Endodermal cell (in vitro differentiated cells): Measurements from ENCODE around the gene ARHGAP26. TPM values are rescaled to one million over a fixed set of nuclear protein-coding genes. Genes with fewer than 3 reads are reported as not detected.
A peak's percentile ranks its signal among the peaks of the same experiment; 100 is the strongest.

ENCODE experiments used
- DNase-seq: peaks from one replicate; pipeline ENCODE4 v3.0.0-alpha.2; 2017
- H3K27ac ChIP-seq: 2 replicates; pipeline ENCODE4 v1.5.1; 2013; ENCODE audit warnings: mild to moderate bottlenecking, low read depth, low read length, moderate library complexity
- H3K27me3 ChIP-seq: 2 replicates; pipeline ENCODE4 v1.6.1; 2013; ENCODE audit warnings: mild to moderate bottlenecking, low read length, moderate library complexity; ENCODE audit not compliant: insufficient read depth, control insufficient read depth, poor library complexity, severe bottlenecking
- H3K36me3 ChIP-seq: 2 replicates; pipeline ENCODE4 v1.7.0; 2013; ENCODE audit warnings: mild to moderate bottlenecking, low read length, moderate library complexity; ENCODE audit not compliant: control insufficient read depth, insufficient read depth
- H3K4me1 ChIP-seq: one replicate; pipeline ENCODE4 v1.7.0; 2013; ENCODE audit warnings: low read length; ENCODE audit not compliant: control insufficient read depth, insufficient read depth
- H3K4me3 ChIP-seq: 2 replicates; pipeline ENCODE4 v1.5.1; 2013; ENCODE audit warnings: mild to moderate bottlenecking, low read length, moderate library complexity
- H3K9ac ChIP-seq: 2 replicates; pipeline ENCODE4 v1.6.1; 2013; ENCODE audit warnings: mild to moderate bottlenecking, low read length, moderate library complexity; ENCODE audit not compliant: poor library complexity, severe bottlenecking; ENCODE audit errors: extremely low read depth
- H3K9me3 ChIP-seq: 2 replicates; pipeline ENCODE4 v1.6.1; 2013; ENCODE audit warnings: mild to moderate bottlenecking, low read length, moderate library complexity; ENCODE audit not compliant: control insufficient read depth
- H3K27ac Mint-ChIP-seq: 2 replicates; pipeline ENCODE4 v1.8.0; 2020; ENCODE audit warnings: mixed read lengths
- H3K27me3 Mint-ChIP-seq: 2 replicates; pipeline ENCODE4 v1.8.0; 2021; ENCODE audit warnings: mild to moderate bottlenecking, mixed read lengths; ENCODE audit not compliant: insufficient read depth
- H3K36me3 Mint-ChIP-seq: 2 replicates; pipeline ENCODE4 v1.8.0; 2020; ENCODE audit warnings: low read depth, mixed read lengths
- H3K4me1 Mint-ChIP-seq: 2 replicates; pipeline ENCODE4 v1.8.0; 2020; ENCODE audit warnings: mixed read lengths
- H3K4me3 Mint-ChIP-seq: 2 replicates; pipeline ENCODE4 v1.8.0; 2020; ENCODE audit warnings: mild to moderate bottlenecking, moderate library complexity, mixed read lengths
- H3K9me3 Mint-ChIP-seq: 2 replicates; pipeline ENCODE4 v1.8.0; 2020; ENCODE audit warnings: mild to moderate bottlenecking, mixed read lengths
- CTCF ChIP-seq: fragments of 200-600 bp; sonication (generic); conservative IDR thresholded peaks from 2 replicates; pipeline ENCODE4 v1.5.0; 2021; ENCODE audit warnings: antibody characterized with exemption, mild to moderate bottlenecking
- WGBS, 2 experiments: methylation state at CpG; one replicate each; pipeline versions ENCODE4 v1.1.5 to v1.1.7; 2013; ENCODE audit warnings: missing lambda C conversion rate in 2 of 2, mixed read lengths in 1 of 2; ENCODE audit not compliant: insufficient coverage in 1 of 2, insufficient read length in 1 of 2; 5-methylcytosine and 5-hydroxymethylcytosine counted together
- total RNA-seq, 2 donors: library from RNA; stranded (reverse); fragmentation: NEBNext Ultra II Directional in 1 of 2; extraction: Animal tissue kit (Norgen Biotek cat#: 25700) in 1 of 2; gene quantifications; 2 replicates in 1 of 2; 3 replicates in 1 of 2; pipeline ENCODE4 v1.2.1, GENCODE V29; 2021

The ARHGAP26 gene
- total RNA-seq, 2 donors from 2014 or later: 49.2 to 60.5 TPM

GRCh38 chr5:142771666-142772065 is 1.5 kb downstream of the ARHGAP26 start:
- H3K27ac Mint-ChIP-seq: no peak overlapping the region
- no peaks in the 10 kb centered on the region for H3K36me3 Mint-ChIP-seq
- H3K4me1 Mint-ChIP-seq: peaks cover 20% of the 10 kb centered on the region

GRCh38 chr5:142772446-142773293 is 2.5 kb downstream of the ARHGAP26 start:
- no peak overlapping the region for H3K4me3 ChIP-seq
- no peaks in the 10 kb centered on the region for H3K36me3 Mint-ChIP-seq

More at GRCh38 chr5:142771666-142772065, 1.5 kb downstream of the ARHGAP26 start:
- H3K4me3 ChIP-seq: peak overlapping the region; percentile 97
- H3K4me1 ChIP-seq: peaks cover 6% of the 10 kb centered on the region
- no peaks in the 10 kb centered on the region for H3K9me3 Mint-ChIP-seq
- WGBS, 2 experiments: 32 to 34% methylated on average over 3 to 5 of the region's 5 CpGs
- H3K27me3 ChIP-seq: peaks cover 14% of the 10 kb centered on the region
- no peaks in the 10 kb centered on the region for H3K9me3 ChIP-seq
- no peak for TF ChIP-seq CTCF
- H3K36me3 ChIP-seq: no peaks in the 10 kb centered on the region
- peak overlapping the region; percentile 51 for H3K9ac ChIP-seq
- no peak overlapping the region for H3K27ac ChIP-seq
- H3K27me3 Mint-ChIP-seq: peaks cover 16% of the 10 kb centered on the region
- H3K4me3 Mint-ChIP-seq: peak overlapping the region; percentile 92
- no peak for DNase-seq

GRCh38 chr5:142777099-142777498 is 6.9 kb downstream of the ARHGAP26 start:
- DNase-seq: no peak
- H3K36me3 ChIP-seq: no peaks in the 10 kb centered on the region
- no peaks in the 10 kb centered on the region for H3K9me3 Mint-ChIP-seq
- WGBS, 2 experiments: 94 to 95% methylated on average over 2 of the region's 2 CpGs
- no peak overlapping the region for H3K27ac Mint-ChIP-seq
- peaks cover 7% of the 10 kb centered on the region for H3K27me3 Mint-ChIP-seq
- H3K4me1 Mint-ChIP-seq: peaks cover 29% of the 10 kb centered on the region
- peaks cover 7% of the 10 kb centered on the region for H3K4me1 ChIP-seq
- no peak overlapping the region for H3K4me3 ChIP-seq
- H3K9me3 ChIP-seq: no peaks in the 10 kb centered on the region
- H3K27me3 ChIP-seq: peaks cover 5% of the 10 kb centered on the region
- TF ChIP-seq CTCF: no peak
- H3K36me3 Mint-ChIP-seq: no peaks in the 10 kb centered on the region
- H3K27ac ChIP-seq: no peak overlapping the region
- H3K9ac ChIP-seq: no peak overlapping the region
- H3K4me3 Mint-ChIP-seq: no peak overlapping the region

More at GRCh38 chr5:142772446-142773293, 2.5 kb downstream of the ARHGAP26 start:
- Mint-ChIP-seq H3K4me3 (peak overlapping the region; percentile 92), H3K27me3 (peaks cover 16% of the 10 kb centered on the region), H3K27ac (no peak overlapping the region), H3K4me1 (peaks cover 20% of the 10 kb centered on the region), H3K9me3 (no peaks in the 10 kb centered on the region)
- Histone ChIP-seq H3K4me1 (peaks cover 6% of the 10 kb centered on the region), H3K36me3 (no peaks in the 10 kb centered on the region), H3K9ac (no peak overlapping the region), H3K9me3 (no peaks in the 10 kb centered on the region), H3K27me3 (peaks cover 14% of the 10 kb centered on the region), H3K27ac (no peak overlapping the region)
- WGBS, 2 experiments: 89 to 100% methylated on average over 2 to 4 of the region's 6 CpGs
- no peak for DNase-seq
- TF ChIP-seq CTCF: no peak
